Keratinocyte (primary cell): ENCODE results near the gene SLC45A2. TPM values are rescaled to one million over a fixed set of nuclear protein-coding genes. Genes with fewer than 3 reads are reported as not detected.

Experiments
- DNase-seq: peaks from one replicate; pipeline ENCODE4 v3.0.0-alpha.2; 2011; ENCODE audit warnings: low read depth, missing footprints, low spot score
- FAIRE-seq: peaks from 2 replicates; lab custom pipeline; 2011; peaks lifted over from hg19 to GRCh38; lab: Jason Lieb, UNC
- H2AFZ ChIP-seq: 2 replicates; pipeline ENCODE4 v1.6.0; 2012; ENCODE audit warnings: low read length, control low read depth, inconsistent platforms; ENCODE audit not compliant: control insufficient read depth
- H3K27ac ChIP-seq: 2 replicates; pipeline ENCODE4 v1.5.1; 2011; ENCODE audit warnings: low read length; ENCODE audit not compliant: control insufficient read depth, insufficient read depth
- H3K27me3 ChIP-seq: 3 replicates; pipeline ENCODE4 v1.6.0; 2011; ENCODE audit warnings: low read length; ENCODE audit not compliant: control insufficient read depth, insufficient read depth; ENCODE audit errors: extremely low read depth
- H3K36me3 ChIP-seq, 2 experiments: 2 replicates in 1 of 2; 3 replicates in 1 of 2; pipeline ENCODE4 v1.5.1; 2011; ENCODE audit warnings: low read length in 2 of 2, mild to moderate bottlenecking in 1 of 2; ENCODE audit not compliant: control insufficient read depth in 2 of 2, insufficient read depth in 2 of 2; ENCODE audit errors: extremely low read depth in 1 of 2
- H3K4me1 ChIP-seq: 3 replicates; pipeline ENCODE4 v1.5.1; 2011; ENCODE audit warnings: low read length; ENCODE audit not compliant: control insufficient read depth, insufficient read depth; ENCODE audit errors: extremely low read depth
- H3K4me2 ChIP-seq: 3 replicates; pipeline ENCODE4 v1.6.0; 2011; ENCODE audit warnings: low read depth, low read length; ENCODE audit not compliant: control insufficient read depth, insufficient read depth; ENCODE audit errors: extremely low read depth
- H3K4me3 ChIP-seq, 3 experiments: fragments of 200-600 bp in 1 of 3; sonication (generic) in 1 of 3; 2 replicates in 2 of 3; 3 replicates in 1 of 3; pipeline ENCODE4 v1.5.1; 2011 to 2016; ENCODE audit warnings: low read length in 3 of 3, mild to moderate bottlenecking in 3 of 3, control low read depth in 2 of 3, inconsistent platforms in 1 of 3, low read depth in 1 of 3, mixed read lengths in 1 of 3, mixed run types in 1 of 3, moderate library complexity in 1 of 3; ENCODE audit not compliant: control insufficient read depth in 2 of 3, insufficient read depth in 2 of 3; ENCODE audit errors: extremely low read depth in 1 of 3
- H3K79me2 ChIP-seq: 2 replicates; pipeline ENCODE4 v1.6.0; 2012; ENCODE audit warnings: low read length; ENCODE audit not compliant: control insufficient read depth, insufficient read depth
- H3K9ac ChIP-seq: 3 replicates; pipeline ENCODE4 v1.6.0; 2011; ENCODE audit warnings: low read length; ENCODE audit not compliant: control insufficient read depth, insufficient read depth; ENCODE audit errors: extremely low read depth
- H3K9me1 ChIP-seq: 3 replicates; pipeline ENCODE4 v1.6.0; 2011; ENCODE audit warnings: low read length; ENCODE audit not compliant: control insufficient read depth, insufficient read depth; ENCODE audit errors: extremely low read depth
- H3K9me3 ChIP-seq: 2 replicates; pipeline ENCODE4 v1.5.1; 2012; ENCODE audit warnings: low read depth, low read length; ENCODE audit not compliant: control insufficient read depth
- H4K20me1 ChIP-seq: 3 replicates; pipeline ENCODE4 v1.6.0; 2011; ENCODE audit warnings: low read length; ENCODE audit not compliant: control insufficient read depth, insufficient read depth; ENCODE audit errors: extremely low read depth
- CTCF ChIP-seq, 3 experiments: IDR thresholded peaks in 1 of 3; conservative IDR thresholded peaks in 1 of 3; optimal IDR thresholded peaks in 1 of 3; 2 replicates in 2 of 3; 3 replicates in 1 of 3; pipeline versions ENCODE3 to v1.5.1; 2011; ENCODE audit warnings: low read length in 3 of 3, mild to moderate bottlenecking in 3 of 3, moderate library complexity in 2 of 3, control low read depth in 1 of 3, inconsistent platforms in 1 of 3; ENCODE audit not compliant: insufficient read depth in 2 of 3; ENCODE audit errors: extremely low read depth in 1 of 3
- EZH2 ChIP-seq: IDR thresholded peaks from one replicate; pipeline ENCODE4 v1.6.1; 2012; ENCODE audit warnings: inconsistent platforms, mild to moderate bottlenecking, low read length, moderate library complexity
- dilution Hi-C: fragments of 300-500 bp; cut with MboI; formaldehyde crosslinking; loops from one replicate; pipeline ENCODE4 v1.7.0; 2020; ENCODE audit warnings: low sequenced_read_pairs; ENCODE audit not compliant: extremely low pct_ligation_motif_present
- polyA plus RNA-seq, 5 experiments: library from polyadenylated mRNA; depleted of rRNA in 3 of 5; stranded (reverse) in 3 of 5; stranded (forward) in 1 of 5; unstranded in 1 of 5; fragments of >200 nt; gene quantifications; 1 replicate in 1 of 5; 2 replicates in 3 of 5; 3 replicates in 1 of 5; pipeline versions ENCODE4 v1.2.1 to v1.2.3, GENCODE V29; 2011 to 2012; ENCODE audit warnings: missing spikeins in 2 of 5, low read depth in 1 of 5, low replicate concordance in 1 of 5

Gene SLC45A2
- polyA plus RNA-seq, 1 donor (not counting 4 experiments of a cell fraction or from before 2014, with no cell fraction given), result 0.04 TPM

GRCh38 chr5:34005211-34005610 is 20.7 kb upstream of the SLC45A2 start:
- DNase-seq (no peak), FAIRE-seq (no peak)
- H3K9ac ChIP-seq, result no peak overlapping the region
- dilution Hi-C loops, result no loop called here
- H3K4me2 ChIP-seq, result no peak overlapping the region
- no peak overlapping the region for H2AFZ ChIP-seq
- peaks cover 5 to 11% of the 10 kb centered on the region in 2 experiments for H3K36me3 ChIP-seq
- H4K20me1 ChIP-seq, result no peaks in the 10 kb centered on the region
- peaks cover 26% of the 10 kb centered on the region for H3K4me1 ChIP-seq
- no peak overlapping the region for H3K4me3 ChIP-seq
- no peak overlapping the region for H3K27ac ChIP-seq
- peaks cover 2% of the 10 kb centered on the region for H3K79me2 ChIP-seq
- TF ChIP-seq EZH2 (no peak), CTCF (optimal IDR thresholded peaks at IDR 0.05 in 1 of 3, IDR thresholded peaks at IDR 0.05 in 1 of 3, conservative IDR thresholded peaks at IDR 0.05 in 1 of 3; ENCODE audit: extremely low read depth in 1 of 3, insufficient read depth in 2 of 3, low read length in 3 of 3) (no peak)
- no peaks in the 10 kb centered on the region for H3K27me3 ChIP-seq
- H3K9me1 ChIP-seq, result no peaks in the 10 kb centered on the region
- no peaks in the 10 kb centered on the region for H3K9me3 ChIP-seq

GRCh38 chr5:34003941-34004340 is 19.4 kb upstream of the SLC45A2 start:
- H3K27ac ChIP-seq, result no peak overlapping the region
- H2AFZ ChIP-seq, result no peak overlapping the region
- H3K9ac ChIP-seq, result no peak overlapping the region
- DNase-seq (no peak), FAIRE-seq (no peak)
- TF ChIP-seq EZH2 (no peak), CTCF (optimal IDR thresholded peaks at IDR 0.05 in 1 of 3, IDR thresholded peaks at IDR 0.05 in 1 of 3, conservative IDR thresholded peaks at IDR 0.05 in 1 of 3; ENCODE audit: extremely low read depth in 1 of 3, insufficient read depth in 2 of 3, low read length in 3 of 3) (no peak)
- dilution Hi-C loops, result no loop called here
- H3K9me1 ChIP-seq, result no peaks in the 10 kb centered on the region
- peaks cover 2% of the 10 kb centered on the region for H3K79me2 ChIP-seq
- no peaks in the 10 kb centered on the region for H3K27me3 ChIP-seq
- H3K4me2 ChIP-seq, result no peak overlapping the region
- H3K36me3 ChIP-seq, result peaks cover 5 to 11% of the 10 kb centered on the region in 2 experiments
- no peaks in the 10 kb centered on the region for H3K9me3 ChIP-seq
- H3K4me3 ChIP-seq, result no peak overlapping the region
- H3K4me1 ChIP-seq, result peaks cover 18% of the 10 kb centered on the region
- H4K20me1 ChIP-seq, result no peaks in the 10 kb centered on the region
